8988T (cell line): ENCODE data around the gene ARHGAP22.

Experiments
- DNase-seq: peaks from one replicate; pipeline ENCODE4 v3.0.0; 2011

Gene ARHGAP22

GRCh38 chr10:48526846-48527505 is 77.9 kb downstream of the ARHGAP22 start:
- no peak for DNase-seq

- no peak for DNase-seq
These were observed 78.7 kb downstream of the ARHGAP22 start for GRCh38 chr10:48526011-48526821.

GRCh38 chr10:48525113-48525512 is 79.8 kb downstream of the ARHGAP22 start:
- DNase-seq, result no peak

- peak; percentile 51 for DNase-seq
These were observed 80.8 kb downstream of the ARHGAP22 start for GRCh38 chr10:48523820-48524758.

GRCh38 chr10:48523212-48523819 is 81.6 kb downstream of the ARHGAP22 start:
- DNase-seq, result peak; percentile 69

GRCh38 chr10:48522011-48522765 is 82.7 kb downstream of the ARHGAP22 start:
- no peak for DNase-seq

GRCh38 chr10:48520594-48520993 is 84.3 kb downstream of the ARHGAP22 start:
- DNase-seq, result no peak

GRCh38 chr10:48520184-48520506 is 84.7 kb downstream of the ARHGAP22 start:
- DNase-seq, result no peak

GRCh38 chr10:48519481-48520183 is 85.2 kb downstream of the ARHGAP22 start:
- DNase-seq, result no peak

GRCh38 chr10:48518986-48519385 is 85.9 kb downstream of the ARHGAP22 start:
- DNase-seq, result no peak

GRCh38 chr10:48517911-48518811 is 86.7 kb downstream of the ARHGAP22 start:
- DNase-seq, result no peak

GRCh38 chr10:48517482-48517881 is 87.4 kb downstream of the ARHGAP22 start:
- DNase-seq, result no peak

GRCh38 chr10:48516911-48517310 is 88.0 kb downstream of the ARHGAP22 start:
- no peak for DNase-seq

GRCh38 chr10:48514916-48515315 is 90.0 kb downstream of the ARHGAP22 start:
- no peak for DNase-seq

- no peak for DNase-seq
These were observed 90.6 kb downstream of the ARHGAP22 start for GRCh38 chr10:48514255-48514654.

- no peak for DNase-seq
These were observed 92.0 kb downstream of the ARHGAP22 start for GRCh38 chr10:48512861-48513260.

GRCh38 chr10:48511875-48512231 is 93.0 kb downstream of the ARHGAP22 start:
- DNase-seq, result no peak

- no peak for DNase-seq
These were observed 93.6 kb downstream of the ARHGAP22 start for GRCh38 chr10:48511066-48511874.

GRCh38 chr10:48509974-48510692 is 94.7 kb downstream of the ARHGAP22 start:
- no peak for DNase-seq
